HUES6 (cell line): ENCODE results near the gene KCNMB1.

ENCODE experiments used
- H3K27ac ChIP-seq: 2 replicates; pipeline ENCODE4 v1.7.0; 2013; ENCODE audit warnings: low read depth, mild to moderate bottlenecking, low read length, inconsistent platforms
- H3K27me3 ChIP-seq: 2 replicates; pipeline ENCODE4 v1.6.1; 2013; ENCODE audit warnings: low read length; ENCODE audit not compliant: control insufficient read depth, insufficient read depth
- H3K36me3 ChIP-seq: 2 replicates; pipeline ENCODE4 v1.6.1; 2013; ENCODE audit warnings: low read length; ENCODE audit not compliant: control insufficient read depth, insufficient read depth
- H3K4me1 ChIP-seq: 2 replicates; pipeline ENCODE4 v1.6.1; 2013; ENCODE audit warnings: low read length; ENCODE audit not compliant: control insufficient read depth, insufficient read depth
- H3K4me3 ChIP-seq: 2 replicates; pipeline ENCODE4 v1.5.1; 2013; ENCODE audit warnings: low read depth, low read length
- H3K9ac ChIP-seq: one replicate; pipeline ENCODE4 v1.6.1; 2013; ENCODE audit warnings: mild to moderate bottlenecking, low read length
- H3K9me3 ChIP-seq: 2 replicates; pipeline ENCODE4 v1.6.1; 2013; ENCODE audit warnings: low read depth, low read length; ENCODE audit not compliant: control insufficient read depth, insufficient read depth

The KCNMB1 gene

DNA sequence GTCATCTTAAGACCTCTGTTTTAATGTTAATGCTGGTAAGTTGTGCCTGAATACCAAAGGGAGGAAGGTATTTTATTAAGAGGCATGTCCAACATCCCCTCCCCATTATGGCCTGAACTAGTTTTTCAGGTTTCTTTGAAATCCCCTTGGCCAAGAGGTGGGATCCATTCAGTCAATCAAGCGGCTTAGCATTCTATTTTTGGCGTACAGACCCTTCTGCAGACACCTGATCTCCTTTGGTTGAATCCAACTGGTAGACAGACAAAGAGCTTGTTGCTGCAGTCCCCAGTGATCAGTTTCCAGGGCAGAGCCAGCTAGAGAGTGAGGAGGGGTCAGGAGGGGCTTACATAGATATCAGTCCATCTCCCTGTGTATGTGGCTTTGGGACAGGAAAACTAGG is 7.9 kb upstream of the KCNMB1 start:
- peaks cover 51% of the 10 kb centered on the region for H3K4me1 ChIP-seq
- 0 out of 2 replicates have a peak, but pooled peaks cover 3% of the 10 kb centered on the region for H3K9me3 ChIP-seq
- no peaks in the 10 kb centered on the region for H3K27me3 ChIP-seq
- H3K4me3 ChIP-seq = peak overlapping the region; percentile 13; the same call in 1 of the 2 replicates
- H3K27ac ChIP-seq = peak overlapping the region; percentile 73; the same call in 1 of the 2 replicates
- peak overlapping the region; percentile 49 for H3K9ac ChIP-seq
- H3K36me3 ChIP-seq = no peaks in the 10 kb centered on the region

DNA sequence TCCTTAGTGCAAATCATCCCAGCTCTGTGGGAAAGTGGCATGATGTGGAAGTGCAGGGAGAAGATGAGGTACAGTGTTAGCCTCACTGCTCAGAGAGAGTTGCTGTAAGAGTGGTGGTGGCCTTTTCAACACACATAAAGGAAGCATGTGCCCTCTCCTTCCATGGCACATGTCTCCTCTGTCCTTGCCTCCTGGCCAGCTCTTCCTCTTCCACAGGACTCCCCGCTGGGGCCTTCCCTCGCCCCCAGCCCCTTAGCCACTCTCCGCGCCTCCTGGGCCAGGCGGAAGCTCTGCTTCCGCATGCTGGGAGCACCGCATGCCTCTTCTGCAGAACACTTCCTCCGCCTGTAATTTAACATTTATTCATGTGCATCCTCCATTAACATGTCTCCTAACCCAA is 4.8 kb upstream of the KCNMB1 start:
- H3K4me1 ChIP-seq = peaks cover 65% of the 10 kb centered on the region
- no peaks in the 10 kb centered on the region for H3K36me3 ChIP-seq
- H3K27me3 ChIP-seq = no peaks in the 10 kb centered on the region
- no peaks in the 10 kb centered on the region for H3K9me3 ChIP-seq
- H3K4me3 ChIP-seq = no peak overlapping the region
- H3K9ac ChIP-seq = no peak overlapping the region
- no peak overlapping the region for H3K27ac ChIP-seq

GRCh38 chr5:170393235-170393634 is 4.1 kb upstream of the KCNMB1 start:
- H3K9ac ChIP-seq = no peak overlapping the region
- H3K9me3 ChIP-seq = no peaks in the 10 kb centered on the region
- no peaks in the 10 kb centered on the region for H3K27me3 ChIP-seq
- H3K4me3 ChIP-seq = no peak overlapping the region
- no peak overlapping the region for H3K27ac ChIP-seq
- peaks cover 65% of the 10 kb centered on the region for H3K4me1 ChIP-seq
- no peaks in the 10 kb centered on the region for H3K36me3 ChIP-seq

GRCh38 chr5:170390472-170390871 is 1.3 kb upstream of the KCNMB1 start:
- Histone ChIP-seq H3K27ac (no peak overlapping the region), H3K4me1 (peaks cover 52% of the 10 kb centered on the region), H3K9ac (no peak overlapping the region), H3K9me3 (no peaks in the 10 kb centered on the region), H3K27me3 (no peaks in the 10 kb centered on the region), H3K4me3 (no peak overlapping the region), H3K36me3 (no peaks in the 10 kb centered on the region)

GRCh38 chr5:170389550-170389892 is 354 bp upstream of the KCNMB1 start:
- Histone ChIP-seq H3K36me3 (no peaks in the 10 kb centered on the region), H3K27me3 (no peaks in the 10 kb centered on the region), H3K9ac (no peak overlapping the region), H3K27ac (no peak overlapping the region), H3K4me3 (no peak overlapping the region), H3K9me3 (no peaks in the 10 kb centered on the region), H3K4me1 (peaks cover 50% of the 10 kb centered on the region)

- no peaks in the 10 kb centered on the region for H3K9me3 ChIP-seq
- no peak overlapping the region for H3K27ac ChIP-seq
- no peaks in the 10 kb centered on the region for H3K36me3 ChIP-seq
- H3K4me3 ChIP-seq = no peak overlapping the region
- peaks cover 39% of the 10 kb centered on the region for H3K4me1 ChIP-seq
- H3K27me3 ChIP-seq = no peaks in the 10 kb centered on the region
- H3K9ac ChIP-seq = no peak overlapping the region
These were observed 1.2 kb downstream of the KCNMB1 start for GRCh38 chr5:170387775-170388639.

- Histone ChIP-seq H3K36me3 (no peaks in the 10 kb centered on the region), H3K4me1 (peaks cover 35% of the 10 kb centered on the region), H3K9ac (no peak overlapping the region), H3K27ac (no peak overlapping the region), H3K27me3 (no peaks in the 10 kb centered on the region), H3K9me3 (no peaks in the 10 kb centered on the region), H3K4me3 (no peak overlapping the region)
These were observed 2.3 kb downstream of the KCNMB1 start for GRCh38 chr5:170386743-170387395.

DNA sequence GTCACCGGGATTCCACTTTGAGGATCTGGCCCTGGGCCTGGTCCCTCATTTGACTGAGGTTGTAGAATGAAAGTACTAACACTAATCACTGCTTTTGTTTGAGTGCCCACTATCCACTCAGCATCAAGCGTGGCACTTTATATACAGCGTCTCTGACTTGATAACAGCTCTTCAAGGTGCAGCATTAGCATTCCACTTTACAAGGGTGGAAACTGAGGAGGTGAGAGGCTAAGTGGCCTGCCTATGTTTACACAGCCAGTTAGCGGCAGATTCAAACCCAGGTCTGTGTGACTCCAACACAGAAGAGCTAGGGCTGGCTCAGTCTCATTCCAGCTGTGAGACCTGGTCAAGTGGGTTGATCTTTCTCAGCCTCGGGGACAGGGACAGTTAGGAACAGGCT is 5.9 kb downstream of the KCNMB1 start:
- Histone ChIP-seq H3K4me3 (no peak overlapping the region), H3K4me1 (peaks cover 15% of the 10 kb centered on the region), H3K27ac (no peak overlapping the region), H3K36me3 (no peaks in the 10 kb centered on the region), H3K9me3 (no peaks in the 10 kb centered on the region), H3K9ac (no peak overlapping the region), H3K27me3 (no peaks in the 10 kb centered on the region)

GRCh38 chr5:170382790-170383189 is 6.4 kb downstream of the KCNMB1 start:
- no peaks in the 10 kb centered on the region for H3K36me3 ChIP-seq
- H3K9ac ChIP-seq = no peak overlapping the region
- H3K4me3 ChIP-seq = no peak overlapping the region
- no peaks in the 10 kb centered on the region for H3K9me3 ChIP-seq
- H3K27me3 ChIP-seq = no peaks in the 10 kb centered on the region
- H3K27ac ChIP-seq = no peak overlapping the region
- H3K4me1 ChIP-seq = peaks cover 11% of the 10 kb centered on the region

DNA sequence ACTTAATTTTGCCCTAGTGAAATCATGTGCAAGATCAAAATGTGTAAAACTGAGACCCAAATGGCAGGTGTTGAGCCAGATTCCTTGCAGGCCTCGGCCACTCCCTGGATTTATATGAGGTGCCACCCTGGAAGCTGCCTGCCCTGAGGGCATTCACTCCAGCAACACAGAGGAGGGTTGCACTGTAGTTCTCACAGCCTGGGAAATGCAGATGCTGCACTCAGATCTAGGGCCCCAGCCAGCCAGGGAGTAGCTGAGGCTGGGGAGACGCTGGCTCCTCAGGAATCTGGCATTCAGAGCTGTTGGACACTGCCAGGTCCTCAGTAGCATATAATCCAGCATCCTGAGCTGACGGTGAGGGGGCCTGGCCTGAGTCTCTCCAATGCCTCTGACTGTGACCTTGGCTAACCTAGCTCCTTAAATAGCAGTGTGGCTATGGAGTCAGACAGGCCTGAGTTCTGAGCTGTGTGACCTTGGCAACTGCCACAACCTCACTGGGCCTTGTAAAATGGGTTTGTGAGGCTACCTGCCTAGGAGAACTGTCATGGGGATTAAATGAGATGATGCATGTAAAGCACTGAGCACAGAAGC is 8.7 kb downstream of the KCNMB1 start:
- Histone ChIP-seq H3K4me1 (no peaks in the 10 kb centered on the region), H3K4me3 (no peak overlapping the region), H3K27me3 (no peaks in the 10 kb centered on the region), H3K36me3 (no peaks in the 10 kb centered on the region), H3K9ac (no peak overlapping the region), H3K9me3 (0 out of 2 replicates have a peak, but pooled peaks cover 5% of the 10 kb centered on the region), H3K27ac (no peak overlapping the region)

DNA sequence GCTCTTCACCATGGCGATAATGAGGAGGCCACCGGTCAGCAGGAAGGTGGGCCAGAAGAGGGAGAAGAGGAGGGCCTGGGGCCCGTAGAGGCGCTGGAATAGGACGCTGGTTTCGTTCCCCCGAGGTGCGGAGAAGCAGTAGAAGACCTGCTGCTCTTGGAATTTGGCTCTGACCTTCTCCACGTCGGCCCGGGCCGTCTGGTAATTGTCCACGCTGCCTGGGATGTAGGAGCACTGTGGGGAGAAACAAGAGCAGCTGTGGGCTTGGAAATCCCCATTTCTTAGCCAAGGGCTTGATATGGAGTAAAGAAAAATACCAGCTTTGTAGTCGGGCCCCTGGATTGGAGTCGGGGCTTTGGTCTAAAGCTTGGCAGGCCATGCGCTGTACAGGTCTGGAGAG is 10.4 kb downstream of the KCNMB1 start:
- no peaks in the 10 kb centered on the region for H3K4me1 ChIP-seq
- no peak overlapping the region for H3K4me3 ChIP-seq
- no peak overlapping the region for H3K27ac ChIP-seq
- no peak overlapping the region for H3K9ac ChIP-seq
- no peaks in the 10 kb centered on the region for H3K36me3 ChIP-seq
- H3K27me3 ChIP-seq = no peaks in the 10 kb centered on the region
- 0 out of 2 replicates have a peak, but pooled peaks cover 5% of the 10 kb centered on the region for H3K9me3 ChIP-seq
